ENCODE data around the gene RASGRP4. TPM values are rescaled to one million over a fixed set of nuclear protein-coding genes. Genes with fewer than 3 reads are reported as not detected.

The RASGRP4 gene
- total and polyA plus RNA-seq, 2 experiments from 2014 or later = not detected

GRCh38 chr19:38359242-38360021, 66.6 kb downstream of the RASGRP4 start:
- H3K36me3 ChIP-seq (ENCODE audit: low read depth) = no peaks in the 10 kb centered on the region
- no peak overlapping the region for H3K4me2 ChIP-seq (ENCODE audit: unreplicated experiment)
- no peak overlapping the region for H2AFZ ChIP-seq
- H3K9me2 ChIP-seq (ENCODE audit: insufficient read depth) = no peaks in the 10 kb centered on the region
- TF ChIP-seq EZH2 (IDR thresholded peaks at IDR 0.05; ENCODE audit: insufficient read depth, poor library complexity, severe bottlenecking) = no peak
- no peak for TF ChIP-seq EZH2phosphoT487 (IDR thresholded peaks at IDR 0.05; ENCODE audit: insufficient read depth, low read depth)
- no peak for DNase-seq
- 39 to 41% methylated on average over 14 to 18 of the region's 18 CpGs for WGBS, 2 experiments (ENCODE audit: low coverage in 1 of 2, low lambda C conversion rate in 2 of 2, missing lambda C conversion rate in 2 of 2)
- H3F3A ChIP-seq (ENCODE audit: insufficient read depth) = no peaks in the 10 kb centered on the region
- peaks cover 21% of the 10 kb centered on the region for H3K27me3 ChIP-seq (replicated peaks; ENCODE audit: insufficient read depth)
- no peak overlapping the region for H3K27ac ChIP-seq
- in situ Hi-C loops (cut with MboI) = no loop called here
- no peak overlapping the region for H3K9ac ChIP-seq
- no peak overlapping the region for H3K4me3 ChIP-seq
- no peaks in the 10 kb centered on the region for H4K20me1 ChIP-seq (ENCODE audit: insufficient read depth)
- H3K9me3 ChIP-seq (ENCODE audit: low read depth) = no peaks in the 10 kb centered on the region
- no peaks in the 10 kb centered on the region for H3K4me1 ChIP-seq (ENCODE audit: insufficient read depth)
- no peaks in the 10 kb centered on the region for H3K79me2 ChIP-seq (ENCODE audit: insufficient read depth)

Other genes with a start within 250 kb of the RASGRP4 start
- 2.4 and 5.2 TPM in 2 replicates for gene DPF1, start 202.0 kb downstream of the RASGRP4 start, total RNA-seq (2014; rRNA removed; shearing (Covaris generic))
- gene DPF1, start 202.0 kb downstream of the RASGRP4 start, polyA plus RNA-seq (2016; fragmentation: Nextera tagmentation; extraction: Ambion mirVana) = 1.5 and 2.3 TPM in 2 replicates
- gene PPP1R14A, start 169.8 kb downstream of the RASGRP4 start, total RNA-seq (2014; rRNA removed; shearing (Covaris generic)) = 0.65 TPM in 1 of 2 replicates, not detected in the other
- gene PPP1R14A, start 169.8 kb downstream of the RASGRP4 start, polyA plus RNA-seq (2016; fragmentation: Nextera tagmentation; extraction: Ambion mirVana) = 4.0 and 5.3 TPM in 2 replicates
- gene SPINT2, start 161.6 kb downstream of the RASGRP4 start, total RNA-seq (2014; rRNA removed; shearing (Covaris generic)) = 3.2 and 9.5 TPM in 2 replicates
- 9.3 and 9.8 TPM in 2 replicates for gene SPINT2, start 161.6 kb downstream of the RASGRP4 start, polyA plus RNA-seq (2016; fragmentation: Nextera tagmentation; extraction: Ambion mirVana)
- gene C19orf33, start 122.0 kb downstream of the RASGRP4 start, total RNA-seq (2014; rRNA removed; shearing (Covaris generic)) = not detected in 2 replicates
- gene C19orf33, start 122.0 kb downstream of the RASGRP4 start, polyA plus RNA-seq (2016; fragmentation: Nextera tagmentation; extraction: Ambion mirVana) = not detected in 2 replicates
- 143 and 162 TPM in 2 replicates for gene YIF1B, start 110.3 kb downstream of the RASGRP4 start, total RNA-seq (2014; rRNA removed; shearing (Covaris generic))
- gene YIF1B, start 110.3 kb downstream of the RASGRP4 start, polyA plus RNA-seq (2016; fragmentation: Nextera tagmentation; extraction: Ambion mirVana) = 191 and 199 TPM in 2 replicates
- 12.1 and 13.7 TPM in 2 replicates for gene KCNK6, start 106.4 kb downstream of the RASGRP4 start, total RNA-seq (2014; rRNA removed; shearing (Covaris generic))
- 15.5 and 16.8 TPM in 2 replicates for gene KCNK6, start 106.4 kb downstream of the RASGRP4 start, polyA plus RNA-seq (2016; fragmentation: Nextera tagmentation; extraction: Ambion mirVana)
- 0.63 TPM in 1 of 2 replicates, not detected in the other for gene CATSPERG, start 90.4 kb downstream of the RASGRP4 start, total RNA-seq (2014; rRNA removed; shearing (Covaris generic))
- 0.53 and 1.1 TPM in 2 replicates for gene CATSPERG, start 90.4 kb downstream of the RASGRP4 start, polyA plus RNA-seq (2016; fragmentation: Nextera tagmentation; extraction: Ambion mirVana)
- 231 and 331 TPM in 2 replicates for gene PSMD8, start 51.6 kb downstream of the RASGRP4 start, total RNA-seq (2014; rRNA removed; shearing (Covaris generic))
- 292 and 305 TPM in 2 replicates for gene PSMD8, start 51.6 kb downstream of the RASGRP4 start, polyA plus RNA-seq (2016; fragmentation: Nextera tagmentation; extraction: Ambion mirVana)
- gene GGN, start 38.2 kb downstream of the RASGRP4 start, total RNA-seq (2014; rRNA removed; shearing (Covaris generic)) = 1.1 and 1.8 TPM in 2 replicates
- 1.4 and 2.0 TPM in 2 replicates for gene GGN, start 38.2 kb downstream of the RASGRP4 start, polyA plus RNA-seq (2016; fragmentation: Nextera tagmentation; extraction: Ambion mirVana)
- 2.1 and 7.7 TPM in 2 replicates for gene SPRED3, start 37.5 kb downstream of the RASGRP4 start, total RNA-seq (2014; rRNA removed; shearing (Covaris generic))
- 1.8 and 1.9 TPM in 2 replicates for gene SPRED3, start 37.5 kb downstream of the RASGRP4 start, polyA plus RNA-seq (2016; fragmentation: Nextera tagmentation; extraction: Ambion mirVana)
- gene FAM98C, start 23.1 kb downstream of the RASGRP4 start, total RNA-seq (2014; rRNA removed; shearing (Covaris generic)) = 18.1 and 27.3 TPM in 2 replicates
- gene FAM98C, start 23.1 kb downstream of the RASGRP4 start, polyA plus RNA-seq (2016; fragmentation: Nextera tagmentation; extraction: Ambion mirVana) = 13.8 and 16.5 TPM in 2 replicates
- under 0.01 and 0.13 TPM in 2 replicates for gene RYR1, start 7.5 kb upstream of the RASGRP4 start, total RNA-seq (2014; rRNA removed; shearing (Covaris generic))
- 0.04 TPM in 1 of 2 replicates, not detected in the other for gene RYR1, start 7.5 kb upstream of the RASGRP4 start, polyA plus RNA-seq (2016; fragmentation: Nextera tagmentation; extraction: Ambion mirVana)
- not detected in 2 replicates for gene MAP4K1, start 191.7 kb upstream of the RASGRP4 start, total RNA-seq (2014; rRNA removed; shearing (Covaris generic))
- gene MAP4K1, start 191.7 kb upstream of the RASGRP4 start, polyA plus RNA-seq (2016; fragmentation: Nextera tagmentation; extraction: Ambion mirVana) = 0.63 and 1.0 TPM in 2 replicates
- 270 and 295 TPM in 2 replicates for gene EIF3K, start 193.0 kb upstream of the RASGRP4 start, total RNA-seq (2014; rRNA removed; shearing (Covaris generic))
- gene EIF3K, start 193.0 kb upstream of the RASGRP4 start, polyA plus RNA-seq (2016; fragmentation: Nextera tagmentation; extraction: Ambion mirVana) = 143 and 151 TPM in 2 replicates
- gene ACTN4, start 221.4 kb upstream of the RASGRP4 start, total RNA-seq (2014; rRNA removed; shearing (Covaris generic)) = 467 and 477 TPM in 2 replicates
- 84.6 and 85.7 TPM in 2 replicates for gene ACTN4, start 221.4 kb upstream of the RASGRP4 start, polyA plus RNA-seq (2016; fragmentation: Nextera tagmentation; extraction: Ambion mirVana)

All from GM23248 (cell line).